Loucy (cell line): ENCODE data around the gene SH3PXD2A.

Experiments
- H2AFZ ChIP-seq: fragments of 200-600 bp; sonication (generic); 2 replicates; pipeline ENCODE4 v1.6.0; 2016; ENCODE audit warnings: antibody characterized with exemption, mild to moderate bottlenecking, low read length, moderate library complexity
- H3F3A ChIP-seq: fragments of 200-600 bp; 2 replicates; pipeline ENCODE4 v1.6.0; 2016; ENCODE audit warnings: antibody characterized with exemption, low read depth, mild to moderate bottlenecking
- H3K27me3 ChIP-seq: fragments of 200-600 bp; sonication (generic); 2 replicates; pipeline ENCODE4 v1.6.1; 2014; ENCODE audit warnings: low read length, mild to moderate bottlenecking; ENCODE audit not compliant: insufficient read depth, poor library complexity, severe bottlenecking
- H3K36me3 ChIP-seq: fragments of 200-600 bp; sonication (generic); 2 replicates; pipeline ENCODE4 v1.6.1; 2016; ENCODE audit warnings: low read length; ENCODE audit not compliant: insufficient read depth
- H3K4me1 ChIP-seq: fragments of 200-600 bp; sonication (generic); 2 replicates; pipeline ENCODE4 v1.5.1; 2014; ENCODE audit warnings: low read length, mild to moderate bottlenecking; ENCODE audit not compliant: insufficient read depth, poor library complexity, severe bottlenecking
- H3K4me2 ChIP-seq: fragments of 200-600 bp; sonication (generic); 2 replicates; pipeline ENCODE4 v1.6.0; 2014; ENCODE audit warnings: antibody characterized with exemption, low read length, low read depth, mild to moderate bottlenecking; ENCODE audit not compliant: poor library complexity, severe bottlenecking
- H3K4me3 ChIP-seq: fragments of 200-600 bp; sonication (generic); 2 replicates; pipeline ENCODE4 v1.5.1; 2014; ENCODE audit warnings: low read length, mild to moderate bottlenecking, mixed read lengths; ENCODE audit not compliant: poor library complexity, severe bottlenecking
- H3K79me2 ChIP-seq: fragments of 200-600 bp; sonication (generic); 2 replicates; pipeline ENCODE4 v1.6.1; 2014; ENCODE audit warnings: low read length; ENCODE audit not compliant: insufficient read depth
- H3K9ac ChIP-seq: fragments of 200-600 bp; sonication (generic); 2 replicates; pipeline ENCODE4 v1.6.0; 2014; ENCODE audit warnings: mild to moderate bottlenecking, low read depth, low read length, moderate library complexity; ENCODE audit not compliant: poor library complexity, severe bottlenecking
- H3K9me2 ChIP-seq: fragments of 200-600 bp; sonication (generic); replicated peaks from 2 replicates; pipeline ENCODE4 v1.6.1; 2016; ENCODE audit warnings: low read depth, low read length, mixed read lengths
- H3K9me3 ChIP-seq: fragments of 200-600 bp; sonication (generic); 2 replicates; pipeline ENCODE4 v1.6.1; 2014; ENCODE audit warnings: mild to moderate bottlenecking, antibody characterized with exemption, low read length, low read depth; ENCODE audit not compliant: insufficient read depth
- H4K20me1 ChIP-seq: fragments of 200-600 bp; sonication (generic); 2 replicates; pipeline ENCODE4 v1.6.0; 2014; ENCODE audit warnings: antibody characterized with exemption, low read length, mild to moderate bottlenecking; ENCODE audit not compliant: insufficient read depth, poor library complexity, severe bottlenecking
- CTCF ChIP-seq: fragments of 200-600 bp; sonication (generic); conservative IDR thresholded peaks from 2 replicates; pipeline ENCODE4 v1.5.1; 2014; ENCODE audit warnings: mild to moderate bottlenecking, antibody characterized with exemption, low read length
- EZH2phosphoT487 ChIP-seq: fragments of 200-600 bp; IDR thresholded peaks from 2 replicates; pipeline ENCODE4 v1.6.1; 2018; ENCODE audit warnings: antibody characterized with exemption, mild to moderate bottlenecking, moderate library complexity, borderline replicate concordance

The SH3PXD2A gene

DNA sequence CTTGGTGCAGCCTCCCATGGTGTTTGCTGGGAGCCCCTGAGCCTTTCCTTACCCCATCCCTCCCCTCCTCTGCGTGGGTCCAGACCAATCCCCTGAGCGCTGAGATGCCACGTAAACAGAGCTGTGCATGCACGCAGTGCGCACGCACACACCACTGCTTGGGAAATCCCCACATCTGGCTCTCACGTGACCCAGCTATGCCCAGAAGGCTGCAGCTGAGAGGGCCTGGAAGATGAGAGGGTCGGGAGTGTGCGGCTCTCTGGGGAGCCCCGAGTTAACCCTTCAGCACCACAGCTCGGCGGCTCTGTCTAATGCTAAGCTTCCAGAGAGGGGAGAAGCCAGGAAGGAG, 177.2 kb downstream of the SH3PXD2A start:
- Histone ChIP-seq H3K9ac (no peak overlapping the region), H3K36me3 (no peaks in the 10 kb centered on the region), H3K9me2 (no peaks in the 10 kb centered on the region), H3K79me2 (no peaks in the 10 kb centered on the region), H2AFZ (no peak overlapping the region), H3K4me3 (no peak overlapping the region), H3K4me1 (no peaks in the 10 kb centered on the region), H3F3A (no peaks in the 10 kb centered on the region), H4K20me1 (no peaks in the 10 kb centered on the region), H3K4me2 (no peak overlapping the region), H3K27me3 (no peaks in the 10 kb centered on the region), H3K9me3 (no peaks in the 10 kb centered on the region)
- no peak for TF ChIP-seq EZH2phosphoT487
- TF ChIP-seq CTCF = no peak

DNA sequence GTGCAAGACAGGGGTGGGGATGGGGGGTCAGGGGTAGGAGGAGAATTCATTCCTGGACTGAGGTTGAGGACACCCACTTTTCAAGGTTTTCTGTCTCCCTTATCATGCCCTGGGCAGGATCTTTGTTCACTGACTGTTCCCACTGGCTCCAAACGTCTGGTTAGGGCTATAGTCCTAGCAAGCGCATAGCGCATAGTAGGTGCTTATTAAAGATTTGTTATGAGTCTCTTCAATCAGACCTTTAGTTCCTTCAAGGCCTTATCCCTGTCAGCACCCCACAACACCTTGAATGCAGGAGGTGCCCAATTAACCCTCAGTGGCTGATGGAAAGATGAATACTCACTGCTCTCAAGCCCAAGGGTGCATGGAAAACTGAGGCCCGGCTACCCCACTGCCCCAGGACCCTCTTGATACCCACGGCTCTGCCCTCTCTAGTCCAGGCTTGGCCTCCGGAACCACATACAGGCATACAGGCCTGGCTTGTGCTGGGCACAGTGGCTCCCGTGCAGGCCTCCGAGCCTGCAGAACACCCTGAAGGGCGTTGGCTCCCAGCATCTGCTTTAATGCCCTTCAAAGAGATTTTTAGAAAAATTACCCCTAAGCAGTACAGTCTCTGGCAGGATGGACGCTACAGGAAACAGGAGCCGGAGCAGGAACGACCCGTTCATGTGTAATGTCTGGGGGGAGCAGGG, 177.7 kb downstream of the SH3PXD2A start:
- Histone ChIP-seq H3K9ac (no peak overlapping the region), H3K4me2 (no peak overlapping the region)

GRCh38 chr10:103676851-103677417, 178.4 kb downstream of the SH3PXD2A start:
- H3K9ac ChIP-seq = no peak overlapping the region
- H3F3A ChIP-seq = no peaks in the 10 kb centered on the region
- no peaks in the 10 kb centered on the region for H3K9me3 ChIP-seq
- no peaks in the 10 kb centered on the region for H4K20me1 ChIP-seq
- H2AFZ ChIP-seq = no peak overlapping the region
- H3K36me3 ChIP-seq = no peaks in the 10 kb centered on the region
- H3K4me3 ChIP-seq = no peak overlapping the region
- no peaks in the 10 kb centered on the region for H3K27me3 ChIP-seq
- H3K4me1 ChIP-seq = no peaks in the 10 kb centered on the region
- TF ChIP-seq EZH2phosphoT487 = no peak
- no peak for TF ChIP-seq CTCF
- no peak overlapping the region for H3K4me2 ChIP-seq
- no peaks in the 10 kb centered on the region for H3K9me2 ChIP-seq
- H3K79me2 ChIP-seq = no peaks in the 10 kb centered on the region

More for the DNA sequence above, 177.7 kb downstream of the SH3PXD2A start:
- H2AFZ ChIP-seq = no peak overlapping the region
- no peaks in the 10 kb centered on the region for H3K79me2 ChIP-seq
- no peaks in the 10 kb centered on the region for H3K36me3 ChIP-seq
- no peaks in the 10 kb centered on the region for H4K20me1 ChIP-seq
- H3K4me3 ChIP-seq = no peak overlapping the region
- no peaks in the 10 kb centered on the region for H3F3A ChIP-seq
- TF ChIP-seq CTCF (no peak), EZH2phosphoT487 (no peak)
- H3K4me1 ChIP-seq = no peaks in the 10 kb centered on the region
- no peaks in the 10 kb centered on the region for H3K9me2 ChIP-seq
- H3K9me3 ChIP-seq = no peaks in the 10 kb centered on the region
- no peaks in the 10 kb centered on the region for H3K27me3 ChIP-seq
